MM.1S (cell line): ENCODE data around the gene MMP24.
"Not testable (repeated sequence)": the region's sequence is repeated elsewhere in the genome, so short reads cannot be mapped to it uniquely, and the experiment has no call there.

ENCODE experiments used
- DNase-seq: peaks from one replicate; pipeline ENCODE4 v3.0.0-alpha.2; 2015
- H2AFZ ChIP-seq: fragments of 300-600 bp; sonication (generic); 2 replicates; pipeline ENCODE4 v1.6.0; 2016; ENCODE audit warnings: antibody characterized with exemption, low read length
- H3F3A ChIP-seq: fragments of 300-600 bp; sonication (generic); 2 replicates; pipeline ENCODE4 v1.6.1; 2016; ENCODE audit warnings: mild to moderate bottlenecking, antibody characterized with exemption, low read length, moderate library complexity, mixed read lengths; ENCODE audit not compliant: insufficient read depth
- H3K27ac ChIP-seq: fragments of 300-600 bp; sonication (generic); 2 replicates; pipeline ENCODE4 v1.5.1; 2016; ENCODE audit warnings: mild to moderate bottlenecking, low read length
- H3K27me3 ChIP-seq: fragments of 300-600 bp; sonication (generic); replicated peaks from 2 replicates; pipeline ENCODE4 v1.6.0; 2016; ENCODE audit warnings: low read length; ENCODE audit not compliant: insufficient read depth
- H3K36me3 ChIP-seq: fragments of 300-600 bp; sonication (generic); replicated peaks from 2 replicates; pipeline ENCODE4 v1.6.1; 2016; ENCODE audit warnings: mild to moderate bottlenecking, low read length, mixed read lengths; ENCODE audit not compliant: insufficient read depth
- H3K4me1 ChIP-seq: fragments of 300-600 bp; sonication (generic); 2 replicates; pipeline ENCODE4 v1.6.1; 2016; ENCODE audit warnings: low read length, mixed read lengths
- H3K4me2 ChIP-seq: fragments of 300-600 bp; sonication (generic); 2 replicates; pipeline ENCODE4 v1.6.0; 2016; ENCODE audit warnings: low read depth, low read length
- H3K4me3 ChIP-seq: fragments of 300-600 bp; sonication (generic); 2 replicates; pipeline ENCODE4 v1.5.1; 2016; ENCODE audit warnings: low read length, mixed read lengths
- H3K79me2 ChIP-seq: fragments of 300-600 bp; sonication (generic); 2 replicates; pipeline ENCODE4 v1.6.1; 2016; ENCODE audit warnings: mixed run types, low read length, mixed read lengths
- H3K9ac ChIP-seq: fragments of 300-600 bp; sonication (generic); 2 replicates; pipeline ENCODE4 v1.6.1; 2016; ENCODE audit warnings: low read length, mixed read lengths
- H3K9me2 ChIP-seq: fragments of 300-600 bp; sonication (generic); replicated peaks from 2 replicates; pipeline ENCODE4 v1.6.1; 2016; ENCODE audit warnings: mild to moderate bottlenecking, low read length, mixed read lengths; ENCODE audit not compliant: insufficient read depth
- H3K9me3 ChIP-seq: fragments of 300-600 bp; sonication (generic); replicated peaks from 2 replicates; pipeline ENCODE4 v1.6.1; 2016; ENCODE audit warnings: mild to moderate bottlenecking, low read length, mixed read lengths; ENCODE audit not compliant: insufficient read depth
- H4K20me1 ChIP-seq: fragments of 300-600 bp; sonication (generic); 2 replicates; pipeline ENCODE4 v1.6.1; 2016; ENCODE audit warnings: mild to moderate bottlenecking, low read length, moderate library complexity, mixed read lengths; ENCODE audit not compliant: insufficient read depth
- EZH2 ChIP-seq: fragments of 300-600 bp; sonication (generic); optimal IDR thresholded peaks from 2 replicates; pipeline ENCODE3; 2017; ENCODE audit warnings: low read depth, mild to moderate bottlenecking, antibody characterized with exemption, low read length, mixed read lengths
- EZH2phosphoT487 ChIP-seq: fragments of 300-600 bp; sonication (generic); IDR thresholded peaks from 2 replicates; pipeline ENCODE4 v1.6.1; 2018; ENCODE audit warnings: antibody characterized with exemption, low read length
- TF ChIP-seq, protein P1 (sequence below): fragments of 300-600 bp; sonication (generic); IDR thresholded peaks from 2 replicates; pipeline ENCODE4 v1.5.1; 2016; ENCODE audit warnings: antibody characterized with exemption, low read length, mixed read lengths

MMP24 gene

DNA sequence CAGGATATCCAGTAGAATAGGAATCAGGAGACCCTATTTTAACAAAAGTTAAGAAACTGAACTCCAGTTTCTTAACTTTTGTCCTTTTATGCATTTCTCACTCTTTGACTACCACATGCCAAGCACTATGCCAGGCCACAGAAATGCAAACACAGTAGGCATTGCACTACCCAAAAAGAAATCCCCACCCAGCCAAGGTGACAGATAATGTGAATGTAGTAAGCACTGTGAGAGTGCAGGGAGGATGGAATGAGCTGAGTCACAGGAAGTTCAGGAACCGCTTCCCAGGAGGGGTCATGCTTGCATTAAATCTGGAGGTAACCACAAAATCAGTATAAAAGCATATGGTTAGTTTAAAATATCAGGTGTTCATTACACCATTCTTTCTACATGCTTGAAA, 85.8 kb downstream of the MMP24 start:
- Histone ChIP-seq H2AFZ (no peak overlapping the region), H3K36me3 (no peaks in the 10 kb centered on the region), H3F3A (no peaks in the 10 kb centered on the region), H3K27me3 (no peaks in the 10 kb centered on the region), H3K9me2 (no peaks in the 10 kb centered on the region), H3K27ac (no peak overlapping the region), H3K79me2 (no peaks in the 10 kb centered on the region), H3K4me2 (no peak overlapping the region), H3K4me3 (no peak overlapping the region), H4K20me1 (no peaks in the 10 kb centered on the region), H3K4me1 (no peaks in the 10 kb centered on the region), H3K9me3 (no peaks in the 10 kb centered on the region), H3K9ac (no peak overlapping the region)
- TF ChIP-seq EZH2phosphoT487: no peak
- TF ChIP-seq, protein P1, sequence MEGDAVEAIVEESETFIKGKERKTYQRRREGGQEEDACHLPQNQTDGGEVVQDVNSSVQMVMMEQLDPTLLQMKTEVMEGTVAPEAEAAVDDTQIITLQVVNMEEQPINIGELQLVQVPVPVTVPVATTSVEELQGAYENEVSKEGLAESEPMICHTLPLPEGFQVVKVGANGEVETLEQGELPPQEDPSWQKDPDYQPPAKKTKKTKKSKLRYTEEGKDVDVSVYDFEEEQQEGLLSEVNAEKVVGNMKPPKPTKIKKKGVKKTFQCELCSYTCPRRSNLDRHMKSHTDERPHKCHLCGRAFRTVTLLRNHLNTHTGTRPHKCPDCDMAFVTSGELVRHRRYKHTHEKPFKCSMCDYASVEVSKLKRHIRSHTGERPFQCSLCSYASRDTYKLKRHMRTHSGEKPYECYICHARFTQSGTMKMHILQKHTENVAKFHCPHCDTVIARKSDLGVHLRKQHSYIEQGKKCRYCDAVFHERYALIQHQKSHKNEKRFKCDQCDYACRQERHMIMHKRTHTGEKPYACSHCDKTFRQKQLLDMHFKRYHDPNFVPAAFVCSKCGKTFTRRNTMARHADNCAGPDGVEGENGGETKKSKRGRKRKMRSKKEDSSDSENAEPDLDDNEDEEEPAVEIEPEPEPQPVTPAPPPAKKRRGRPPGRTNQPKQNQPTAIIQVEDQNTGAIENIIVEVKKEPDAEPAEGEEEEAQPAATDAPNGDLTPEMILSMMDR: no peak
- TF ChIP-seq EZH2: no peak
- DNase-seq: no peak

DNA sequence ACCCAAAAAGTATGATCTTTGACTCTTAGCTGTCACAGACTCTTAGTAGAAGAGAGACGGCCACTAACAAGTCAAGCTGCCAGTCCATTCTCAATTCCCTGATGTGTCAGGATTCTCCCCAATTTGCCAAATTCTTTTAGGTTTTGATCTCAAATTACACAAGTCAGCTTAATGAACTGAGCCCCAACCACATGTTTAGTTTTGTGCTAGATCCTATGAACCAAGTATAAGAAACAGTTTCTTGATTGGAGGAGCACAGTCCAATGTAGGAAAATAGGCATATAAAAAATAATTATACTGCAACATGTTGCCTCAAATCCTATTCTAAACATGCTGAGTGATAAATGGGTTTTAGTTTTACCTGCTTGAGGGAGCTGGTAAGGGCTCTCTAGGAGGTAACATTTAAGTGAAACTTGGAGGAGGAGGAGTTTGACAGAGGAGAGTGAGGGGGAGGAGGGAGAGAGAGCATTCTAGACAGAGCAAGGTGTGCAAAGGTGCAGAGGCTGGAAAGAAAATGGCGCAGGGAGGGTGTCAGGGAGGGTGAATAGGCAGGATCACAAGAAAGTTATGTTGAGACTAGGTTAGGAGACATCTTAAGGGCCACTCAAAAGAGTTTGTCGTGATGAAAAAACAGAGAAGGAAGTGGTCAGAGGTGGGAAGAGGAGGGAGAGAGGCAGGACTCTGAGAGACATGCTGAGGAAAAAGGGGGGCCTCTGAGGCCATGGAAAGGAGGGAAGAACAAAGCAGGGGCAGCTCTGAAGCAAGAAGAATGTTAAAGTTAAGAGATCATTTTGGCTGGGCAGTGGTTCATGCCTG, 88.5 kb downstream of the MMP24 start:
- Histone ChIP-seq H3K4me1 (no peaks in the 10 kb centered on the region), H3K36me3 (no peaks in the 10 kb centered on the region), H3K79me2 (no peaks in the 10 kb centered on the region), H3K9ac (no peak overlapping the region), H3K4me3 (no peak overlapping the region), H3K9me3 (no peaks in the 10 kb centered on the region), H4K20me1 (no peaks in the 10 kb centered on the region), H3K27ac (no peak overlapping the region), H3K27me3 (no peaks in the 10 kb centered on the region), H3K9me2 (no peaks in the 10 kb centered on the region), H3F3A (no peaks in the 10 kb centered on the region), H3K4me2 (no peak overlapping the region), H2AFZ (no peak overlapping the region)
- TF ChIP-seq EZH2 (no peak), EZH2phosphoT487 (no peak)
- TF ChIP-seq, protein P1: no peak
- no peak for DNase-seq

DNA sequence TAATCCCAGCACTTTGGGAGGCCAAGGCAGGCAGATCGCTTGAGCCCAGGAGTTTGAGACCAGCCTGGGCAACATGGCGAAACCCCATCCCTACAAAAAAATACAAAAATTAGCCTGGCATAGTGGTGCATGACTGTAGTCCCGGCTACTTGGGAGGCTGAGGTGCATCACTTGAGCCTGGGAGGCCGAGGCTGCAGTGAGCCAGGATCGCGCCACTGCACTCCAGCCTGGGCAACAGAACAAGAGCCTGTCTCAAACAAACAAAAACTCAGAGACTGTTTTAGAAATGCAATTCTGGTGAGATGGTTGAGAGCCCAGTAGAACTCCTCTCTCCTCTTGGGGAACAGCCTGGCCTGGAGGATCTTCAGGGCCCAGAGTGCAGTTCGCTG, 89.1 kb downstream of the MMP24 start:
- not testable (repeated sequence) for H4K20me1 ChIP-seq, H3K79me2 ChIP-seq, H3K9me3 ChIP-seq, H3K9me2 ChIP-seq, H3K36me3 ChIP-seq, H3K4me1 ChIP-seq, H2AFZ ChIP-seq, DNase-seq, H3K9ac ChIP-seq, H3K4me3 ChIP-seq, H3K27me3 ChIP-seq, H3K27ac ChIP-seq, H3F3A ChIP-seq, H3K4me2 ChIP-seq

DNA sequence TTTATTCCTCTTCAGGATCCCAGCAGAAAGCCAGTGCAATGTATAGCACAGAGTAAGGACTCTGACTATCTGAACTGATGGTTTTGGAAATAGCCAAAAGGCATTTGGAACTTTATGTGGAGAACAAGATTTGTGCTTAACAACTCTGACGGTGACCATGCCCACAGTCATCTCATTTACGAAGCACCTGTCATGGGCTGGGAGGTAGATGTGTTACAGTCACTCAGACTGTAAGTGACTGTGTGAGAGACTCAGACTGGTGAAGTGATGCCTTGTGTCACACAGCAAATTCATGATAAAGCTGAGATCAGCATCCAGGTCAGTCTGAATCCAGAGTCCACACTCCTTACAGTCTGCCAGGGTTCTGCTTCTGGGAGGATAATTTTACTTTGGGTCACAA, 89.6 kb downstream of the MMP24 start:
- Histone ChIP-seq H3K79me2 (no peaks in the 10 kb centered on the region), H3K9me3 (no peaks in the 10 kb centered on the region), H2AFZ (no peak overlapping the region), H4K20me1 (no peaks in the 10 kb centered on the region), H3K4me1 (no peaks in the 10 kb centered on the region), H3K27me3 (no peaks in the 10 kb centered on the region), H3K9ac (no peak overlapping the region), H3K36me3 (no peaks in the 10 kb centered on the region), H3K9me2 (no peaks in the 10 kb centered on the region), H3K4me2 (no peak overlapping the region), H3K4me3 (no peak overlapping the region), H3F3A (no peaks in the 10 kb centered on the region), H3K27ac (no peak overlapping the region)
- no peak for DNase-seq
- no peak for TF ChIP-seq EZH2phosphoT487
- TF ChIP-seq, protein P1: no peak
- no peak for TF ChIP-seq EZH2
